ENCODE results near the gene GPX2.

- TF ChIP-seq FOXK2 (IDR thresholded peaks at IDR 0.05) = no peak
- TF ChIP-seq NFRKB (IDR thresholded peaks at IDR 0.05) = no peak
- no peak for TF ChIP-seq CTBP1 (IDR thresholded peaks at IDR 0.05; ENCODE audit: borderline replicate concordance)
- TF ChIP-seq BHLHE40 (IDR thresholded peaks at IDR 0.05; ENCODE audit: borderline replicate concordance) = no peak
- no peak for TF ChIP-seq SP1 (IDR thresholded peaks at IDR 0.05)
- no peak for TF ChIP-seq ELF4 (IDR thresholded peaks at IDR 0.05)
- no peak for TF ChIP-seq L3MBTL2 (conservative IDR thresholded peaks at IDR 0.05)
- peak; percentile 80 for TF ChIP-seq ZNF384 (IDR thresholded peaks at IDR 0.05)
- TF ChIP-seq FOXM1 (IDR thresholded peaks at IDR 0.05; ENCODE audit: borderline replicate concordance) = no peak
- TF ChIP-seq HDGF (IDR thresholded peaks at IDR 0.05; ENCODE audit: borderline replicate concordance) = no peak
- TF ChIP-seq ARNT (IDR thresholded peaks at IDR 0.05) = no peak
- no peak for TF ChIP-seq FOXA1 (IDR thresholded peaks at IDR 0.05)
Measured at GRCh38 chr14:64983439-64984310, 41.1 kb upstream of the GPX2 start.
